HG03378 (cell line): ENCODE measurements around the gene ZNF679.
"Not testable (repeated sequence)": the region's sequence is repeated elsewhere in the genome, so short reads cannot be mapped to it uniquely, and the experiment has no call there.

Experiments
- ATAC-seq: cut with Tn5 transposase; IDR thresholded peaks from one replicate; pipeline ENCODE4 v1.9.1; 2021; ENCODE audit warnings: mild to moderate bottlenecking, moderate library complexity; ENCODE audit not compliant: unreplicated experiment

ZNF679 gene

DNA sequence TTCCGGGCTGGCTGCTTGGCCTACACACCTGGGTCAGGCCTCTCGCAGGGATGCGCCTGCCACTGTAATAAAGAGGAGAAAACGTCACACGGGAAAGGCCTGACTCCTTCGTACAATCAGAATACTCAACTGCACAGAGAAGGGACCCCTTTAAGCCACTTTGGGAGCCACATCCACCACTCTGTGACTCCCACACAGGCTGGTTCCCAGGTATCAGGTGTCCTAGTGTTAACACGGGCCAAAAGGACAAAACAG lies 79.7 kb downstream of the ZNF679 start:
- ATAC-seq = no peak

DNA sequence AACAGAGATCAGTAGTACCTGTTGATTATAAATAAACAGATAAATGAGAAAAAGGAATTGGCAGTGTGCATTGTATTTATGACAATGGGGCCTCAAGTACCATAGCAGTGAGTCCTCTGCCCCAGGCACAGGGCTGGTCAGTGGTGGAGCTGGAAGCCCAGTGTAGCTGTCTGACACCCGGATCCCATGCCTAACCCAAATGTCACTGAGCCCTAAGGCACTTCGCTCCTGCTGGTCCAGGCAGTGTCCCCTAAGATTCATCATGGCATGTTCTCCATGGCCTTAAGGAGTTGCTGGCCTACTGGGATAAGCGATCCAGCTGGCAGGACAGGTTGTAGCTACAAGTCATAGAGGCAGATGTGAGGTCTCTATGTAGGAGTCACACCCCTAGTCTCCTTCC lies 82.2 kb downstream of the ZNF679 start:
- ATAC-seq = no peak

DNA sequence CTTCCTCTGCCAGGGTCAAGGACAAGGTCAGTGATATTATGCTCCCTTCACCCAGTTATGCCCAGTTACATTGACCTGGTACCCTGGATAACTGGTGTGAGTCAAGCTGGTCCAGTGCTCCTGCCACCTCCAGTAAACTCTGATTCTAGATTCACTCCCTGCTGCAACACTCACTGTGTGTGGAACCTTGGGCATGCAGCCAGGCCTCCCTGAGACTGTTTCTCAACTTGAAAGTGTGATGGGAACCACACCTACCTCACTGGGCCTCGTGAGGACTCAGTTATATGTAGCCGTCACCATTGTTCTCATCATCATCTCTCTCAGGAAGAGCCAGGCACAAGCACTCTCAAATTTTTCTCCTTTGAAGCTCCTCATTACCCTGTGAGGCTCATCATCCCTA lies 84.6 kb downstream of the ZNF679 start:
- ATAC-seq = no peak

DNA sequence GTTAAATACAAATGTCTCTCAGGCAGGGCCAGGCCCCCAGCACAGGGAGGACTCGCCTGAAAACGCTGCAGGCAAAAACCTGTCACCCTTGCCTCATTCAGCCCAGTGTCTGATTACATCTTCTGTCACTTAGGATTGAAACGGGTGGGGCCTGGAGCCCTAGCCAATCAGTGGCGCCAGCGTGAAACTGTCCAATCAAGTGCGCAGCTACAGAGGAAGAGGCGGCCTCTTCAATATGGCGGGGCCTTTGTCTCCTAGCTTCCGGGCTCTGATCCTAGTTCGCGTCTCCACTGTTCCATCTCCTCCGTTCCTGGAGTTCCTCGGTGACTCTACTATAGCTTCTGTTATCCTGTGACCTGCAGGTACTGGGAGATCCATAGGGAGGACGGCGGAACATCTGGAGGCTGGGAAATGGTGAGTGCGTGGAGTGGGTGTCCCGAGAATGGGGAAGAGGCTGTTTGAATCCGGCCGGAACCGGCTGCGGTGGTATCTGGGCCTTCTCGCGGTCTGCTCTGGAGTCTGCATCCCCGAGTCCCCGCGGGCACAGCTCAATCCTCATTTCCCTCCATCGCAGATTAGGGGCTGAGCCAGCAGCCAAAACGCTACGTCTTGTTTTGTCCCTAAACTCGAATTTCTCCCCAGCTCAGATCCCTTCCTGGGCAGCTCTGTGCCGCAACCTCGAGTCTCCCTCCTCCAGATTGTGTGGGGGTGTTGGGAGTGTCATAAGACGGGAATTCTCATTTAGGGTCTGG lies 85.6 kb downstream of the ZNF679 start, which contains the start of gene ZNF736:
ZNF736 (plus strand) TSS at position 222 of the 752 bp plus-strand sequence; CDS start at position 412, 190 bp downstream.
- ATAC-seq = peak; percentile 100

DNA sequence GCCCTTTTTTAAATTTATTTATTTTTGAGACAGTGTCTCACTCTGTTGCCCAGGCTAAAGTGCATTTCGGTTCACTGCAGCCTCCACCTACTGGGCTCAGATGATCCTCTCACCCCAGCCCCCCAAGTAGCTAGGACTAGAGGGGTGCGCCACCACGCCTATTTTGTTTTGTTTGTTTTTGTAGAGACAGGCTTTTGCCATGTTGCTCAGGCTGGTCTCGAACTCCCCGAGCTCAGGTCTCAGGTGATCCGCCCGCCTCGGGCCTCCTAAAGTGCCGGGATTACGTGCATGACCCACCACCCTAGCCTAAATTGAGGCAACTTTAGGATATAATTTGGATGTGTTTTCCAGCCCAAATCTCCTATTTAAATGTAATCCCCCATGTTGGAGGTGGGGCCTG lies 86.3 kb downstream of the ZNF679 start:
- ATAC-seq = no peak

DNA sequence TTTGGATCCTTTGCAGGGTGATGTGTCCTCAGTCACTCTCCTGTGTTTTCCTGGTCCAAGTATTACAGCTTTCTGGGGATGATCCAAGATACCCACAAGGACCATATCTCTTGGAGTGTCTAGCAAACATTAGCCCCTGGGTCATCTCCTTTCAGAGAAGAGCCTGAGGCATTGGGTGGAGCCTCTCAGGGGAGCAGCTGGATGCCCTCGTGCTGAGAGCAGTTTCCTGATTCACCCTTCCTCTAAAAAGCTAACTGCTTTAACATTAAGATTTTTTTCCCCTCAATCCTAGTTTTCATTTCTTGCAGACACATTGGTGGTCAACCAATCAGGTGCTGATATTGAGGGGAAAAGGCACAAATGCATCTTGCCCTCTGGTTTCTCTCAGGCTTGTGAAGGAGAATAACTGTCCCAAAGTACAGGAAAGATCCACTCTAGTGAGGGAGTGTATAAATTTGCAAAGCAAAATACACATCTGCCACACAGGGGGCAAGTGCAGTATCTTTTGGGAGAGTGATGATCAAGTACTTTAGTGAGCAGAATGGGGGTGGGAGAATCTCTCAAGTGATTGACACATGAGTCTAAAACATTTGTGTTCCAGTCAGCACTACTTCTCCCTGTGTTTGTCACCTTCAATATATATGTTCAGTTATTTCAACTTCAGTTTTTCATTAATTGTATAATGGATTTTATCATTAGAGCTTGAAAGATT lies 87.9 kb downstream of the ZNF679 start:
- ATAC-seq = not testable (repeated sequence)
